HepG2 (cell line): Measurements from ENCODE around the gene LRRC45. TPM values are rescaled to one million over a fixed set of nuclear protein-coding genes. Genes with fewer than 3 reads are reported as not detected.
A peak's percentile ranks its signal among the peaks of the same experiment; 100 is the strongest.

Experiments
- ARNTL ChIP-seq: sonication (generic); formaldehyde crosslinking; IDR thresholded peaks from 2 replicates; pipeline ENCODE4 v1.4.0; 2020; ENCODE audit warnings: mild to moderate bottlenecking, missing genetic modification reagents
- BORCS8-MEF2B ChIP-seq: sonication (generic); formaldehyde crosslinking; IDR thresholded peaks from 2 replicates; pipeline ENCODE4 v1.8.0; 2022; ENCODE audit warnings: mild to moderate bottlenecking, missing genetic modification reagents
- DR1 ChIP-seq: sonication (generic); formaldehyde crosslinking; IDR thresholded peaks from 2 replicates; pipeline ENCODE4 v1.8.0; 2021; ENCODE audit warnings: mild to moderate bottlenecking, missing genetic modification reagents, inconsistent platforms
- FOXM1 ChIP-seq: sonication (generic); formaldehyde crosslinking; IDR thresholded peaks from 2 replicates; pipeline ENCODE4 v1.5.0; 2020; ENCODE audit warnings: missing genetic modification reagents
- IRF1 ChIP-seq: sonication (generic); formaldehyde crosslinking; IDR thresholded peaks from 2 replicates; pipeline ENCODE4 v1.4.0; 2020; ENCODE audit warnings: low read depth, mild to moderate bottlenecking, missing genetic modification reagents
- NFYB ChIP-seq: sonication (generic); formaldehyde crosslinking; IDR thresholded peaks from 2 replicates; pipeline ENCODE4 v1.4.0; 2020; ENCODE audit warnings: missing genetic modification reagents
- PCBP1 ChIP-seq: fragments of 200-400 bp; formaldehyde crosslinking; IDR thresholded peaks from 2 replicates; pipeline ENCODE4 v1.6.1; 2017; ENCODE audit warnings: mild to moderate bottlenecking, low read depth, low read length, borderline replicate concordance
- SRY ChIP-seq: sonication (generic); formaldehyde crosslinking; IDR thresholded peaks from 2 replicates; pipeline ENCODE4 v1.8.0; 2022; ENCODE audit warnings: mild to moderate bottlenecking, missing genetic modification reagents
- TBP ChIP-seq: sonication (generic); formaldehyde crosslinking; IDR thresholded peaks from 2 replicates; pipeline ENCODE4 v1.5.0; 2020; ENCODE audit warnings: missing genetic modification reagents
- TCF7 ChIP-seq: sonication (generic); IDR thresholded peaks from 2 replicates; pipeline ENCODE4 v1.6.1; 2016; ENCODE audit warnings: antibody characterized with exemption, low read depth
- XRCC5 ChIP-seq: fragments of 200-400 bp; formaldehyde crosslinking; optimal IDR thresholded peaks from 2 replicates; pipeline ENCODE3; 2017; ENCODE audit warnings: mild to moderate bottlenecking, low read length
- ZBTB1 ChIP-seq: sonication (generic); formaldehyde crosslinking; IDR thresholded peaks from 2 replicates; pipeline ENCODE4 v1.4.0; 2020; ENCODE audit warnings: missing genetic modification reagents, borderline replicate concordance
- ZKSCAN5 ChIP-seq: sonication (generic); formaldehyde crosslinking; IDR thresholded peaks from 2 replicates; pipeline ENCODE4 v1.5.1; 2020; ENCODE audit warnings: mild to moderate bottlenecking, missing genetic modification reagents
- ZNF224 ChIP-seq: sonication (generic); formaldehyde crosslinking; IDR thresholded peaks from 2 replicates; pipeline ENCODE4 v1.5.0; 2020; ENCODE audit warnings: mild to moderate bottlenecking, missing genetic modification reagents
- ZNF33B ChIP-seq: sonication (generic); formaldehyde crosslinking; IDR thresholded peaks from 2 replicates; pipeline ENCODE4 v1.5.1; 2020; ENCODE audit warnings: mild to moderate bottlenecking, missing genetic modification reagents
- ZNF501 ChIP-seq: sonication (generic); formaldehyde crosslinking; IDR thresholded peaks from 2 replicates; pipeline ENCODE4 v1.5.1; 2020; ENCODE audit warnings: mild to moderate bottlenecking, moderate library complexity, missing genetic modification reagents
- ZNF572 ChIP-seq: sonication (generic); formaldehyde crosslinking; IDR thresholded peaks from 2 replicates; pipeline ENCODE4 v1.5.1; 2020; ENCODE audit warnings: mild to moderate bottlenecking, missing genetic modification reagents
- ZNF644 ChIP-seq: IDR thresholded peaks from 2 replicates; pipeline ENCODE4 v1.6.1; 2016; ENCODE audit warnings: low read depth
- ZNF646 ChIP-seq: sonication (generic); formaldehyde crosslinking; IDR thresholded peaks from 2 replicates; pipeline ENCODE4 v1.9.0; 2021; ENCODE audit warnings: mild to moderate bottlenecking, missing genetic modification reagents
- ZNF678 ChIP-seq: sonication (generic); formaldehyde crosslinking; IDR thresholded peaks from 2 replicates; pipeline ENCODE4 v1.4.0; 2020; ENCODE audit warnings: mild to moderate bottlenecking, missing genetic modification reagents
- ZNF777 ChIP-seq: sonication (generic); formaldehyde crosslinking; IDR thresholded peaks from 2 replicates; pipeline ENCODE4 v1.4.0; 2020; ENCODE audit warnings: missing genetic modification reagents
- polyA plus RNA-seq, 8 experiments: library from polyadenylated mRNA; depleted of rRNA in 3 of 8; stranded (reverse) in 7 of 8; unstranded in 1 of 8; fragments of >200 nt; fragmentation: Illumina TruSeq in 4 of 8; extraction: Trizol in 4 of 8; gene quantifications; 2 replicates each; pipeline versions ENCODE4 v1.2.1 to v1.2.3, GENCODE V29; 2011 to 2016; ENCODE audit warnings: low read depth in 4 of 8, missing spikeins in 1 of 8, mixed read lengths in 1 of 8; ENCODE audit not compliant: insufficient read depth in 1 of 8
- total RNA-seq, 5 experiments: library from RNA; depleted of rRNA; stranded (reverse); fragments of >200 nt; fragmentation: Illumina TruSeq; extraction: Trizol; gene quantifications; 2 replicates each; pipeline ENCODE4 v1.2.3, GENCODE V29; 2016; ENCODE audit warnings: low read depth in 1 of 5
- TF ChIP-seq, protein P1 (sequence below): sonication (generic); formaldehyde crosslinking; IDR thresholded peaks from 2 replicates; pipeline ENCODE4 v1.5.0; 2020; ENCODE audit warnings: mild to moderate bottlenecking, missing genetic modification reagents

Gene LRRC45
- total and polyA plus RNA-seq, 2 of the 13 experiments (the other 11 are each of a cell fraction or from before 2014, with no cell fraction given), result 11.6 to 48.1 TPM

DNA sequence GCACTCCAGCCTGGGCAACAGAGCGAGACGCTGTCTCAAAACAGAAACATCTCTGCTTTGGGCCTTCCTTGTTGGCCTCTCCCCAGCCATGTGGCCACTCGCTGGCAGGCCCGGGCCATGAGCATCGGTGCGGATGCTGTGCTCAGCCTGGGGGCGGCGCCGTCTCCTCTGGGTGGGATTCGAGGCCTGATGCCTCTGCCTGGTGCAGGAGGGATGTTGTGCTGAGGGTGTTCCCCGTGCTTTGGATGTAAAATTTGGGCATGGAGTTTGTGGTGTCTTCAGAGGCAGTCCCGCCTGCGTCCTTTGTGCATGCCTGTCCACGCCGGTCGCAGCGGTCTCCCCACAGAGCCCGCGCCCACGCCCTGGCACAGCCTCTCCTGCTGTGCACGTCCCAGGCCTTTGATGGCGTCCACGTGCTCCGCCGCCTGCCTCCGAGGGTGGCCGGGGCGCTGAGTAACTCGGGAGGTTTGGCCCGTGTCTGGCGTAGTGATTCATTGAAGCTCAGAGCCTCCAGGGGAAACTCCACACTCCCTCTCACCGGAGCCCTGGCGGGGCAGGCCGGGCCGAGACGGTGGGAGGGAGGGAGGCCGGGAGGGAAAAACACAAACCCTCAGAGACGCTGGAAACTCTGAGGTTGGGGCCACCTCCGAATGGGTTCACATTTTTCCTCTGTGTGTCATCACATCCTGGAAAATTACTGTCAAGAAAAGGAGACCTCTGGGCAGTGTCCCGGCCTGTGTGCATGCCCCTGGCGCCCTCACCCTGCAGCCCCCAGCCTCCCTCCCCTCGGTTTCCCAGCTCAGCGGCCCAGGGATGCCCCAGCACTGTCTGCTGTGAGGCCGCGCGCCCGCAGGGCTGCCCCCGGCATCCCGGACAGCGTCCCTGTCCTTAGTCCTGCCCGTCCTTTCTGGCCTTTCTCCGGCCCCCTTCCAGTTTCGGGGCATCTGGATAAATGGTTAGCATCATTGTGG is 19.4 kb upstream of the LRRC45 start (continued):
- TF ChIP-seq ZNF646 (CRISPR knock-in tag), result no peak
- TF ChIP-seq ARNTL, result peak; percentile 91
- no peak for TF ChIP-seq PCBP1
- TF ChIP-seq SRY (CRISPR knock-in tag), result peak; percentile 89
- no peak for TF ChIP-seq ZNF224 (CRISPR knock-in tag)
- TF ChIP-seq IRF1 (CRISPR knock-in tag), result no peak; the same call in 1 of the 2 replicates
- no peak for TF ChIP-seq ZNF678 (CRISPR knock-in tag)
- peak; percentile 24; the same call in 1 of the 2 replicates for TF ChIP-seq ZNF777 (CRISPR knock-in tag)
- TF ChIP-seq, protein P1, sequence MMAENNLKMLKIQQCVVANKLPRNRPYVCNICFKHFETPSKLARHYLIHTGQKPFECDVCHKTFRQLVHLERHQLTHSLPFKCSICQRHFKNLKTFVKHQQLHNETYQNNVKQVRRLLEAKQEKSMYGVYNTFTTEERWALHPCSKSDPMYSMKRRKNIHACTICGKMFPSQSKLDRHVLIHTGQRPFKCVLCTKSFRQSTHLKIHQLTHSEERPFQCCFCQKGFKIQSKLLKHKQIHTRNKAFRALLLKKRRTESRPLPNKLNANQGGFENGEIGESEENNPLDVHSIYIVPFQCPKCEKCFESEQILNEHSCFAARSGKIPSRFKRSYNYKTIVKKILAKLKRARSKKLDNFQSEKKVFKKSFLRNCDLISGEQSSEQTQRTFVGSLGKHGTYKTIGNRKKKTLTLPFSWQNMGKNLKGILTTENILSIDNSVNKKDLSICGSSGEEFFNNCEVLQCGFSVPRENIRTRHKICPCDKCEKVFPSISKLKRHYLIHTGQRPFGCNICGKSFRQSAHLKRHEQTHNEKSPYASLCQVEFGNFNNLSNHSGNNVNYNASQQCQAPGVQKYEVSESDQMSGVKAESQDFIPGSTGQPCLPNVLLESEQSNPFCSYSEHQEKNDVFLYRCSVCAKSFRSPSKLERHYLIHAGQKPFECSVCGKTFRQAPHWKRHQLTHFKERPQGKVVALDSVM (CRISPR knock-in tag), result peak; percentile 82; the same call in 1 of the 2 replicates
- no peak for TF ChIP-seq FOXM1 (CRISPR knock-in tag)
- TF ChIP-seq ZBTB1, result no peak
- peak; percentile 63 for TF ChIP-seq ZNF501 (CRISPR knock-in tag)
- TF ChIP-seq ZNF572 (CRISPR knock-in tag), result no peak
- TF ChIP-seq BORCS8-MEF2B (CRISPR knock-in tag), result peak; percentile 22
- TF ChIP-seq ZNF33B, result 0 out of 2 replicates have a peak, but pooled peaks have one; percentile 70
- TF ChIP-seq XRCC5, result no peak
- TF ChIP-seq NFYB (CRISPR knock-in tag), result no peak
- no peak for TF ChIP-seq ZNF644 (CRISPR knock-in tag)
- no peak for TF ChIP-seq TBP (CRISPR knock-in tag)
- peak; percentile 53; the same call in 1 of the 2 replicates for TF ChIP-seq DR1 (CRISPR knock-in tag)
- TF ChIP-seq TCF7, result peak; percentile 81
- no peak for TF ChIP-seq ZKSCAN5 (CRISPR knock-in tag)
